IMR-90 (cell line): ENCODE results near the gene BAIAP2L1. TPM values are rescaled to one million over a fixed set of nuclear protein-coding genes. Genes with fewer than 3 reads are reported as not detected.

ENCODE experiments used
- ATAC-seq: fragments of 200-7000 bp; cut with Tn5 transposase; 2 replicates; pipeline ENCODE4 v1.9.1; 2020; ENCODE audit warnings: low read depth, mild to moderate bottlenecking, moderate library complexity
- BruUV-seq: library from RNA; stranded (reverse); fragments of 400-500 nt; replicated peaks from 2 replicates; lab custom pipeline; 2021; lab: Mats Ljungman, UMichigan
- CTCF ChIA-PET: fragments of 300-600 bp; formaldehyde crosslinking; extraction: SDS; loops from one replicate; lab custom pipeline; 2021; ENCODE audit warnings: antibody characterized with exemption; lab: Yijun Ruan, JAX
- POLR2A ChIA-PET: fragments of 300-600 bp; sonication (Branson Sonifier 250); formaldehyde crosslinking; loops from one replicate; lab custom pipeline; 2022; ENCODE audit warnings: antibody characterized with exemption; ENCODE audit not compliant: unreplicated experiment; lab: Charles Lee
- DNase-seq: peaks from one replicate; pipeline ENCODE4 v3.0.0; 2013
- H2AFZ ChIP-seq: replicated peaks from 2 replicates; pipeline ENCODE3; 2013; ENCODE audit warnings: low read length, mild to moderate bottlenecking; ENCODE audit not compliant: poor library complexity
- H2AK5ac ChIP-seq: 2 replicates; pipeline ENCODE4 v1.6.1; 2013; ENCODE audit warnings: low read depth, low read length, inconsistent platforms
- H2AK9ac ChIP-seq: replicated peaks from 2 replicates; pipeline ENCODE3; 2013; ENCODE audit warnings: mild to moderate bottlenecking, low read depth, low read length, moderate library complexity; ENCODE audit not compliant: poor library complexity
- H2BK120ac ChIP-seq: 2 replicates; pipeline ENCODE4 v1.6.1; 2013; ENCODE audit warnings: low read depth, low read length, inconsistent platforms
- H2BK15ac ChIP-seq: 3 replicates; pipeline ENCODE4 v1.6.1; 2013; ENCODE audit warnings: low read depth, low read length, inconsistent platforms
- H2BK20ac ChIP-seq: 2 replicates; pipeline ENCODE4 v1.6.1; 2013; ENCODE audit warnings: low read depth, mild to moderate bottlenecking, inconsistent platforms, low read length, moderate library complexity
- H2BK5ac ChIP-seq: 2 replicates; pipeline ENCODE4 v1.6.1; 2013; ENCODE audit warnings: mild to moderate bottlenecking, low read depth, low read length, inconsistent platforms; ENCODE audit not compliant: poor library complexity, severe bottlenecking
- H3K14ac ChIP-seq: replicated peaks from 2 replicates; pipeline ENCODE4 v1.6.1; 2013; ENCODE audit warnings: low read depth, low read length, inconsistent platforms
- H3K18ac ChIP-seq: 2 replicates; pipeline ENCODE4 v1.6.1; 2013; ENCODE audit warnings: low read depth, low read length, control low read depth
- H3K23ac ChIP-seq: 2 replicates; pipeline ENCODE4 v1.6.1; 2013; ENCODE audit warnings: low read depth, low read length, inconsistent platforms
- H3K27ac ChIP-seq: 2 replicates; pipeline ENCODE4 v1.5.1; 2013; ENCODE audit warnings: mild to moderate bottlenecking, control low read depth, low read length; ENCODE audit not compliant: insufficient read depth
- H3K27me3 ChIP-seq: 2 replicates; pipeline ENCODE4 v1.6.1; 2013; ENCODE audit warnings: low read length; ENCODE audit not compliant: control insufficient read depth, insufficient read depth
- H3K36me3 ChIP-seq: 2 replicates; pipeline ENCODE4 v1.6.1; 2013; ENCODE audit warnings: low read length, mixed read lengths; ENCODE audit not compliant: control insufficient read depth, insufficient read depth
- H3K4ac ChIP-seq: 2 replicates; pipeline ENCODE4 v1.6.1; 2013; ENCODE audit warnings: low read depth, low read length, inconsistent platforms
- H3K4me1 ChIP-seq: 2 replicates; pipeline ENCODE4 v1.6.1; 2013; ENCODE audit warnings: low read length, mixed read lengths; ENCODE audit not compliant: control insufficient read depth, insufficient read depth
- H3K4me2 ChIP-seq: 2 replicates; pipeline ENCODE4 v1.6.1; 2013; ENCODE audit warnings: low read depth, mild to moderate bottlenecking, control low read depth, low read length, moderate library complexity
- H3K4me3 ChIP-seq: 2 replicates; pipeline ENCODE4 v1.5.1; 2013; ENCODE audit warnings: low read depth, mild to moderate bottlenecking, control low read depth, low read length, moderate library complexity; ENCODE audit not compliant: insufficient read depth
- H3K56ac ChIP-seq: 2 replicates; pipeline ENCODE4 v1.6.1; 2013; ENCODE audit warnings: low read length, inconsistent platforms; ENCODE audit not compliant: insufficient read depth; ENCODE audit errors: extremely low read depth
- H3K79me1 ChIP-seq, 2 experiments: 2 replicates each; pipeline ENCODE4 v1.6.1; 2013; ENCODE audit warnings: low read length in 2 of 2, inconsistent platforms in 1 of 2, low read depth in 1 of 2
- H3K9ac ChIP-seq: 2 replicates; pipeline ENCODE4 v1.6.1; 2013; ENCODE audit warnings: low read depth, low read length, control low read depth
- H3K9me1 ChIP-seq: 2 replicates; pipeline ENCODE4 v1.6.1; 2013; ENCODE audit warnings: low read length, inconsistent platforms; ENCODE audit not compliant: insufficient read depth
- H3K9me3 ChIP-seq: 2 replicates; pipeline ENCODE4 v1.6.1; 2013; ENCODE audit warnings: low read length; ENCODE audit not compliant: control insufficient read depth, insufficient read depth
- H4K20me1 ChIP-seq: 2 replicates; pipeline ENCODE4 v1.6.1; 2013; ENCODE audit warnings: low read length, inconsistent platforms; ENCODE audit not compliant: insufficient read depth
- H4K5ac ChIP-seq: 2 replicates; pipeline ENCODE4 v1.6.1; 2013; ENCODE audit warnings: mild to moderate bottlenecking, low read depth, low read length, control low read depth
- H4K8ac ChIP-seq, 2 experiments: 2 replicates each; pipeline ENCODE4 v1.6.1; 2013; ENCODE audit warnings: low read depth in 2 of 2, low read length in 2 of 2, control low read depth in 1 of 2, inconsistent platforms in 1 of 2
- H4K91ac ChIP-seq: 2 replicates; pipeline ENCODE4 v1.6.1; 2013; ENCODE audit warnings: low read depth, low read length, inconsistent platforms; ENCODE audit not compliant: insufficient read depth
- BHLHE40 ChIP-seq: fragments of 150-350 bp; IDR thresholded peaks from 2 replicates; pipeline ENCODE4 v1.6.1; 2016; ENCODE audit warnings: mild to moderate bottlenecking, low read depth, low read length
- CEBPB ChIP-seq: IDR thresholded peaks from 2 replicates; pipeline ENCODE4 v1.6.1; 2012; ENCODE audit warnings: low read depth, low read length, improper control_type of control experiment
- CHD1 ChIP-seq: IDR thresholded peaks from 2 replicates; pipeline ENCODE4 v1.6.1; 2012; ENCODE audit warnings: low read depth, low read length, improper control_type of control experiment
- FOS ChIP-seq: fragments of 150-350 bp; IDR thresholded peaks from 2 replicates; pipeline ENCODE4 v1.6.1; 2016; ENCODE audit warnings: low read depth, low read length
- MAFK ChIP-seq: IDR thresholded peaks from 2 replicates; pipeline ENCODE4 v1.6.1; 2012; ENCODE audit warnings: low read depth, low read length, improper control_type of control experiment
- MAZ ChIP-seq: IDR thresholded peaks from 2 replicates; pipeline ENCODE4 v1.6.1; 2012; ENCODE audit warnings: low read depth, mild to moderate bottlenecking, low read length, improper control_type of control experiment, moderate library complexity, borderline replicate concordance
- MXI1 ChIP-seq: IDR thresholded peaks from 2 replicates; pipeline ENCODE4 v1.6.1; 2012; ENCODE audit warnings: low read depth, mild to moderate bottlenecking, low read length, moderate library complexity, borderline replicate concordance
- NFE2L2 ChIP-seq: fragments of 150-350 bp; IDR thresholded peaks from 2 replicates; pipeline ENCODE4 v1.6.1; 2016; ENCODE audit warnings: low read depth, mild to moderate bottlenecking, low read length
- POLR2A ChIP-seq: IDR thresholded peaks from 2 replicates; pipeline ENCODE4 v1.6.1; 2012; ENCODE audit warnings: mild to moderate bottlenecking, low read depth, low read length
- RAD21 ChIP-seq: IDR thresholded peaks from 2 replicates; pipeline ENCODE4 v1.6.1; 2012; ENCODE audit warnings: low read length, improper control_type of control experiment
- RCOR1 ChIP-seq: IDR thresholded peaks from 2 replicates; pipeline ENCODE4 v1.6.1; 2012; ENCODE audit warnings: mild to moderate bottlenecking, low read length, improper control_type of control experiment; ENCODE audit not compliant: insufficient replicate concordance
- RFX5 ChIP-seq: IDR thresholded peaks from 2 replicates; pipeline ENCODE4 v1.8.0; 2012; ENCODE audit warnings: low read depth, mild to moderate bottlenecking, low read length, moderate library complexity
- SMC3 ChIP-seq: fragments of 150-350 bp; IDR thresholded peaks from 2 replicates; pipeline ENCODE4 v1.6.1; 2016; ENCODE audit warnings: low read depth, mild to moderate bottlenecking, antibody characterized with exemption, low read length, moderate library complexity
- WGBS, 2 experiments: methylation state at CpG; one replicate each; pipeline versions ENCODE4 v1.1.5 to v1.1.7; 2013; ENCODE audit warnings: missing lambda C conversion rate in 2 of 2; ENCODE audit not compliant: insufficient read length in 1 of 2; ENCODE audit errors: extremely low coverage in 2 of 2; 5-methylcytosine and 5-hydroxymethylcytosine counted together
- dilution Hi-C: fragments of 300-500 bp; cut with HindIII; formaldehyde crosslinking; loops from one replicate; pipeline ENCODE4 v1.14.3; 2018; ENCODE audit warnings: low sequenced_read_pairs; ENCODE audit not compliant: unreplicated experiment
- in situ Hi-C: fragments of 300-500 bp; cut with MboI; formaldehyde crosslinking; loops from 3 replicates; pipeline ENCODE4 v1.14.3; 2019; ENCODE audit warnings: low sequenced_read_pairs, inconsistent platforms, mixed read lengths
- intact Hi-C: fragments of 100-400 bp; cut with micrococcal nuclease; formaldehyde crosslinking; loops from 2 replicates; pipeline ENCODE4 v1.10.0; 2022
- polyA plus RNA-seq, 3 experiments: library from polyadenylated mRNA; depleted of rRNA; stranded (reverse); fragments of >200 nt; gene quantifications; 2 replicates each; pipeline ENCODE4 v1.2.3, GENCODE V29; 2012; ENCODE audit warnings: low replicate concordance in 1 of 3
- total RNA-seq: library from RNA; depleted of rRNA; stranded (reverse); fragments of >200 nt; gene quantifications from 2 replicates; pipeline ENCODE4 v1.2.3, GENCODE V29; 2012
- TF ChIP-seq, protein P1 (sequence below): fragments of 150-350 bp; IDR thresholded peaks from 2 replicates; pipeline ENCODE4 v1.6.1; 2017; ENCODE audit warnings: mild to moderate bottlenecking, antibody characterized with exemption, low read length, low read depth
- TF ChIP-seq, protein P2 (sequence below): conservative IDR thresholded peaks from 2 replicates; pipeline ENCODE4 v1.5.1; 2012; ENCODE audit warnings: mild to moderate bottlenecking, low read depth, low read length, improper control_type of control experiment
- TF ChIP-seq, protein P3 (sequence below): fragments of 150-350 bp; IDR thresholded peaks from 2 replicates; pipeline ENCODE4 v1.6.1; 2016; ENCODE audit warnings: low read depth, mild to moderate bottlenecking, low read length, moderate library complexity, borderline replicate concordance

Gene BAIAP2L1
- total and polyA plus RNA-seq, 2 of the 4 experiments (the other 2 are of a cell fraction), result 2.2 to 6.0 TPM

GRCh38 chr7:98362517-98362916 lies 38.4 kb downstream of the BAIAP2L1 start:
- Histone ChIP-seq H4K20me1 (no peaks in the 10 kb centered on the region), H2AK5ac (no peak overlapping the region), H3K9me1 (no peaks in the 10 kb centered on the region), H3K4me3 (no peak overlapping the region), H3K27ac (no peak overlapping the region), H3K18ac (no peak overlapping the region), H2BK15ac (no peak overlapping the region), H3K23ac (no peak overlapping the region), H3K27me3 (no peaks in the 10 kb centered on the region), H3K56ac (no peak overlapping the region), H3K14ac (no peak overlapping the region), H3K79me1 (peaks cover 0 to 4% of the 10 kb centered on the region in 2 experiments; a peak in 2 of 4 replicates), H4K5ac (no peak overlapping the region), H2BK120ac (no peak overlapping the region), H3K4me2 (no peak overlapping the region), H2AFZ (no peak overlapping the region), H3K9me3 (no peaks in the 10 kb centered on the region), H3K4ac (no peak overlapping the region), H3K36me3 (no peaks in the 10 kb centered on the region), H4K91ac (no peak overlapping the region), H4K8ac (no peak overlapping the region), H2AK9ac (no peak overlapping the region), H2BK5ac (no peak overlapping the region), H3K4me1 (no peaks in the 10 kb centered on the region), H3K9ac (no peak overlapping the region), H2BK20ac (no peak overlapping the region)
- DNase-seq, result no peak
- ATAC-seq, result no peak
- POLR2A ChIA-PET, result no interaction called here
- WGBS, 2 experiments, result no CpG with 5 or more reads among the region's 4 CpGs
- CTCF ChIA-PET, result interaction anchor here (1.1 kb wide), 1 partner anchor 8 kb away, joined by 4 read pairs; no protein-coding TSS in a partner anchor
- dilution Hi-C loops (no loop called here), in situ Hi-C loops (no loop called here), intact Hi-C loops (no loop called here)
- no TSS peak for BruUV-seq
- no peak for TF ChIP-seq POLR2A
- TF ChIP-seq, protein P1, sequence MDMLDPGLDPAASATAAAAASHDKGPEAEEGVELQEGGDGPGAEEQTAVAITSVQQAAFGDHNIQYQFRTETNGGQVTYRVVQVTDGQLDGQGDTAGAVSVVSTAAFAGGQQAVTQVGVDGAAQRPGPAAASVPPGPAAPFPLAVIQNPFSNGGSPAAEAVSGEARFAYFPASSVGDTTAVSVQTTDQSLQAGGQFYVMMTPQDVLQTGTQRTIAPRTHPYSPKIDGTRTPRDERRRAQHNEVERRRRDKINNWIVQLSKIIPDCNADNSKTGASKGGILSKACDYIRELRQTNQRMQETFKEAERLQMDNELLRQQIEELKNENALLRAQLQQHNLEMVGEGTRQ, result no peak
- TF ChIP-seq BHLHE40, result no peak
- no peak for TF ChIP-seq RAD21
- TF ChIP-seq MAZ, result no peak
- no peak for TF ChIP-seq CEBPB
- TF ChIP-seq RCOR1, result no peak
- TF ChIP-seq MAFK, result no peak
- TF ChIP-seq FOS, result no peak
- TF ChIP-seq, protein P2, sequence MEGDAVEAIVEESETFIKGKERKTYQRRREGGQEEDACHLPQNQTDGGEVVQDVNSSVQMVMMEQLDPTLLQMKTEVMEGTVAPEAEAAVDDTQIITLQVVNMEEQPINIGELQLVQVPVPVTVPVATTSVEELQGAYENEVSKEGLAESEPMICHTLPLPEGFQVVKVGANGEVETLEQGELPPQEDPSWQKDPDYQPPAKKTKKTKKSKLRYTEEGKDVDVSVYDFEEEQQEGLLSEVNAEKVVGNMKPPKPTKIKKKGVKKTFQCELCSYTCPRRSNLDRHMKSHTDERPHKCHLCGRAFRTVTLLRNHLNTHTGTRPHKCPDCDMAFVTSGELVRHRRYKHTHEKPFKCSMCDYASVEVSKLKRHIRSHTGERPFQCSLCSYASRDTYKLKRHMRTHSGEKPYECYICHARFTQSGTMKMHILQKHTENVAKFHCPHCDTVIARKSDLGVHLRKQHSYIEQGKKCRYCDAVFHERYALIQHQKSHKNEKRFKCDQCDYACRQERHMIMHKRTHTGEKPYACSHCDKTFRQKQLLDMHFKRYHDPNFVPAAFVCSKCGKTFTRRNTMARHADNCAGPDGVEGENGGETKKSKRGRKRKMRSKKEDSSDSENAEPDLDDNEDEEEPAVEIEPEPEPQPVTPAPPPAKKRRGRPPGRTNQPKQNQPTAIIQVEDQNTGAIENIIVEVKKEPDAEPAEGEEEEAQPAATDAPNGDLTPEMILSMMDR, result no peak
- no peak for TF ChIP-seq SMC3
- TF ChIP-seq RFX5, result no peak
- TF ChIP-seq NFE2L2, result no peak
- TF ChIP-seq, protein P3, sequence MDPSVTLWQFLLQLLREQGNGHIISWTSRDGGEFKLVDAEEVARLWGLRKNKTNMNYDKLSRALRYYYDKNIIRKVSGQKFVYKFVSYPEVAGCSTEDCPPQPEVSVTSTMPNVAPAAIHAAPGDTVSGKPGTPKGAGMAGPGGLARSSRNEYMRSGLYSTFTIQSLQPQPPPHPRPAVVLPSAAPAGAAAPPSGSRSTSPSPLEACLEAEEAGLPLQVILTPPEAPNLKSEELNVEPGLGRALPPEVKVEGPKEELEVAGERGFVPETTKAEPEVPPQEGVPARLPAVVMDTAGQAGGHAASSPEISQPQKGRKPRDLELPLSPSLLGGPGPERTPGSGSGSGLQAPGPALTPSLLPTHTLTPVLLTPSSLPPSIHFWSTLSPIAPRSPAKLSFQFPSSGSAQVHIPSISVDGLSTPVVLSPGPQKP, result no peak
- TF ChIP-seq MXI1, result no peak
- no peak for TF ChIP-seq CHD1
